ENCODE results near the gene TFPI.
"Not testable (repeated sequence)": the region's sequence is repeated elsewhere in the genome, so short reads cannot be mapped to it uniquely, and the experiment has no call there.

TFPI gene

DNA sequence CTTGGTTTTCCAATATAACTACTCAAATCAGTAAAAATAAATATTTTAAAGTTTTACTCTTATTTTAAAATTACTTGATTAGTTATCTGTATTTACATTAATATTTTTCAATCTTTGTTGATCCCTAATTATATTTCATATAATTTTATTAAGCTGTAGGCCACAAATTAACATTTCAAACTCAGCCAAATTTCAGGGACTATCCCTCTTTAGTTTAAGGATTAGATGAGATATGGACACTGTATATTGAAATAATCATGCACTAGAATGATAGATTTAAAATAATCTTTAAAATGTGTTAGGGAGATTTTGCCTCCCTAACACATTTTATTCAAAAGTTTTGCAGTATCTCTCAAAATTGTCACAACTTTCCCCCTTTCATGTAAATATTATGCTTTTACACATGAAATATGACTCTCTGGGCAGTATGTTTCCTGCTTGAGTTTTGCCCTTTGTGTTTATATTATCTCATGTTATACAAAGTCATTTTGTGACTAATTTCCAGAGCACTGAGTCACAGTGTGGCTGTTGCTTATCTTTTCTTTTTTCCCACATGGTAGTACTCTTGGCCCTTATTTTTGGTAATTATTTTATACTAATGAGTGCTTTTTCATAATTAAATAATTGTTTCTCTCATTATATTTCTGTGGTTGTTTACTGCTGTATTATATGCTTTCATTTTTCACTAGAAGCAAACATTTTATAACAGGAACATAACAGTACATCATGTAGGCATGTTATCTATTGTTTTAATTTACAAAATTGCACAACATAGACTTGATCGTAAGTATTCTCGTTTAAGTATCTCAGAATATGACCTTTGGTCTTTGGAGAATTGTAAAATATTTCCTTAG is 1.2 kb downstream of the TFPI start:
- no peak for DNase-seq (ENCODE audit: low read depth in 2 of 2)

- no peak for DNase-seq (ENCODE audit: low read depth in 2 of 2)
These were observed 1.9 kb downstream of the TFPI start for GRCh38 chr2:187552381-187552780.

DNA sequence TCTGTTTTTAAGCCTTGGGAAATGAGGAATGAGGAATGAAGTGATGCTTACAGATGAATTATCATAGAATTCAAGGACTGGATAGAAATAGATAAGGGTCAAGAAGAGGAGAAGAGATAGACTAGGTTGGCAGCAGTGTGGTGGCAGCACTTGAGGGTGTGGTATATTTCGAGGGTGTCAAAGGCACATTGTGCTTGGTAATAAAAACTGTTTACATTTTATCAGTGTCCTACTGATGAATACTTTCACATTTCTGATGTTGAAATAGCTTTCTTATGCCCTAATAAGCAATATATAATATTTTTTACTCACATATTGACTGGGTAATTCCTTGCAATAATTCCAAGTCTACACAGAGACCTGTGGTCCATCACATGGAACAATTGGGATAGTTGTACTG is 3.4 kb downstream of the TFPI start:
- no peak for DNase-seq (ENCODE audit: low read depth in 2 of 2)

DNA sequence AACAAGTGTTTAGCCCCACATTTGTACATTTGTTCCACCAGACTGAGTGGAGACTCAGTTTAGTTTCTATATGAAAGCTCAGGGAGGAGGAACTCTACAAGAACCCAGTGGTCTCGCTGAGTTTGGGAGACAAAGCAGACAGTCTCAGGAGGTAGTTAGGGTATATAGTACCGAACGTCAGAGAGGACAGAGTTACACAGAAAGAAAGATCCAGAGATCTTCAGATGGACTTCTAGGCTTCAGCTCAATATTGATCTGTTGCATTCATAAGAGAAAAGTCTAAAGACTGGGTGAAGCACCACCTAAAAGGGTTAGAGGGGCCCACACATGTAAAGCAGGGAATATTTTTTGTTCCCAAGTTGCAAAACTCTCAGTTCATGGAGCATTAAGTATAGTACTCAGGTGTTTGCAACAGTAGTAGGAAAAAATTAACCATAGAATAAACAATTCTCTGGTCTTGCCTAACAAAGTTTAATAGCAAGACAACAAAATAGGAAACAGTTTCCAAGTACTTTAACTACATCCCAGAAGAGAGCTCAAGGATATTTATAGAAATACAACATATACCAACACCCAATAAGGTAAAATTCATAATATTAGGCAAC is 4.2 kb downstream of the TFPI start:
- DNase-seq (ENCODE audit: low read depth in 2 of 2) = no peak

- DNase-seq (ENCODE audit: low read depth in 2 of 2) = no peak
These were observed 5.0 kb downstream of the TFPI start for GRCh38 chr2:187549193-187549592.

- no peak for DNase-seq (ENCODE audit: low read depth in 2 of 2)
These were observed 5.6 kb downstream of the TFPI start for GRCh38 chr2:187548656-187549055.

DNA sequence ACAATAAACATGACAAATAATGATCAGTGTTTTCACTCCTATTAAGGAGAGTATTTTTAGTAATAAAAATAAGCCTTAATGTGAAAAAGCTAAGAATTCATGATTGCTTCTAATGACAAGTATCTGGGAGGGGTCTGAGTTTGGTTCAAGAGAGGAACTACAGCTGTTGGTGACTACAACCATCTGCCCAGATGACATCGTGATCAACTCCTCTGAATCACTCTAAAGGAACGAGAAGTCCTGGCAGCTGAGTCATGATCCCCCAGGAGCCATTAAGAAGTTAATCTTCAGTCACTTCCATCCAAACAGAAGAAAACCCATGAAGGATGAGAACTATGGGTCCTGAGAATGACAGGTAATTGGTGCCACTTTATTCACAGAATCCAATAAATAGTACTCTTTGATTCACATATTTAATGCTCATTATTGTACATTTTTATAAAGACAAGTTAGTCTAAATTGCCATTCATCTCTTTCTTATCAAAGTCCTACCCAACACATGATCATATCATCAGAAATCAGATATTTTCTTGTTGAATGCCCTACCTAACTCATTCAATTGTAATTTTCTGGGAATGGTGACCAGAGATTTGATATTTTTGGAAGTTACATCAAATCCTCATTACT is 6.8 kb downstream of the TFPI start:
- DNase-seq (ENCODE audit: low read depth in 2 of 2) = peak; percentile 68 to 69

GRCh38 chr2:187546762-187547333 is 7.4 kb downstream of the TFPI start:
- no peak for DNase-seq (ENCODE audit: low read depth in 2 of 2)

DNA sequence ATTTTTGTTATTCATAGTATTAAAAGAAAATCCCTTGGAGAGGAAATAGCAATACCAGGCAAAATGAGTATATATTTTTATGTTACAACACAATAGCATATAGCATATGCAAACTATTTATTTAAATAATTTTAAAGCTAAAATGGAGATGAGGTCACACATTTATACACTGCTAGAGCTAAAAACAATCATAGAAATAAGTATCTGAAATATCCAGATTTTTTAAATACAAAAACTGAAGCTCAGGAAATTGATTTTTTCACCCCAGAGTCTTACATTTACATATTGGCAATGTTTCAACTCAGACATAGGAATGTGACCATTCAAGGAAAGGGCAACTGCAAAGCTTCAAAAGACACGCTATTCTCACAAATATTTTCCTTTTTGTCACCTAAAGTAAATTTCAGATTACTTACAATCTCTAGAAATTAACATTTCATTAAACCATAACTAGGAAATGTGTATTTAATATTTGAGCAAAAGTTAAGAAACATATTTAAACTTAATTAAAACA is 8.9 kb downstream of the TFPI start:
- no peak for DNase-seq (ENCODE audit: low read depth in 2 of 2)

DNA sequence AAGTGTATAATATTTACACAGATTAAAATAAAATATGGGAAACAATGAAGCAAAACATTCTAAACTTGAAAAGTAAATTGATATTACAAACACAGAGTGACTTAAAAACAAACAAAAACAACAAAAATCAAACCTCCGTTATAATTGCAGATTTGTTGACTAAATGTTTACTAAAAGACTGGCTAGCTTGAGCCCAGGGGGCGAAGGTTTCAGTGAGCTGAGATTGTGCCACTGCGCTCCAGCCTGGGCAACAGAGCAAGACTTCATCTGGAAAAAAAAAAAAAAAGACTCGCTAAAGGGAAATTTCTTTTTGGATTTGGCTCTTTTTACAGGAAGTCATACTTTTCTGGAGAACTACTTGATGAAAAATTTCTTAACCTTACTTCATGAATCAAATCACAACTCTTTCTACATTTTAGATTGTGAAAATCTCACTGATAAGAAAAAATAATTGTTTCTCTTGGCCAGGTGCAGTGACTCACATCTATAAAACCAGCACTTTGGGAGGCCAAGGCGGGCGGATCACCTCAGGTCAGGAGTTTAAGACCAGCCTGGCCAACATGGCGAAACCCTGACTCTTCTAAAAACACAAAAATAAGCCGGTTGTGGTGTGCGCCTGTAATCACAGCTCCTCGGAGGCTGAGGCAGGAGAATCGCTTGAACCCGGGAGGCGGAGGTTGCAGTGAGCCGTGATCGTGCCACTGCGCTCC is 9.7 kb downstream of the TFPI start:
- no peak for DNase-seq (ENCODE audit: low read depth in 2 of 2)

DNA sequence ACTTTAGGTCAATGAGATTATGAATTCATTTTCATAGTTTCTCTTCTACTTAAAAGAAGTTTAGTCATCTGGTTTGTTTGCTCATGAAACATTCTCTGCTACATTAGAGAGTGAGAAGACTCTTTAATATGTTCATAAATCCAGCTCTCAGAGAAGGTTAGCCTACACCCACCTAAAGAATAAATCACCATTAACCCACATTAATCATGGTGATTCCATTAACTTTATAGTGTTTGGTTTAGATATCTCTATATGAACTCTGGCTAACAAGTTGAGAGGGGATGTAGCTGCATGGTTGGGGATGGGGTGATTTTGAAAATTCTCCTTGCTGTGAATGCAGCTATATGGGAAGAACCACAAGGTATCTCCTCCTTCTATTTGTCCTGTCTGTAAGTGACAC is 10.7 kb downstream of the TFPI start:
- no peak for DNase-seq (ENCODE audit: low read depth in 2 of 2)

- no peak for DNase-seq (ENCODE audit: low read depth in 2 of 2)
These were observed 12.1 kb downstream of the TFPI start for GRCh38 chr2:187542123-187542522.

DNA sequence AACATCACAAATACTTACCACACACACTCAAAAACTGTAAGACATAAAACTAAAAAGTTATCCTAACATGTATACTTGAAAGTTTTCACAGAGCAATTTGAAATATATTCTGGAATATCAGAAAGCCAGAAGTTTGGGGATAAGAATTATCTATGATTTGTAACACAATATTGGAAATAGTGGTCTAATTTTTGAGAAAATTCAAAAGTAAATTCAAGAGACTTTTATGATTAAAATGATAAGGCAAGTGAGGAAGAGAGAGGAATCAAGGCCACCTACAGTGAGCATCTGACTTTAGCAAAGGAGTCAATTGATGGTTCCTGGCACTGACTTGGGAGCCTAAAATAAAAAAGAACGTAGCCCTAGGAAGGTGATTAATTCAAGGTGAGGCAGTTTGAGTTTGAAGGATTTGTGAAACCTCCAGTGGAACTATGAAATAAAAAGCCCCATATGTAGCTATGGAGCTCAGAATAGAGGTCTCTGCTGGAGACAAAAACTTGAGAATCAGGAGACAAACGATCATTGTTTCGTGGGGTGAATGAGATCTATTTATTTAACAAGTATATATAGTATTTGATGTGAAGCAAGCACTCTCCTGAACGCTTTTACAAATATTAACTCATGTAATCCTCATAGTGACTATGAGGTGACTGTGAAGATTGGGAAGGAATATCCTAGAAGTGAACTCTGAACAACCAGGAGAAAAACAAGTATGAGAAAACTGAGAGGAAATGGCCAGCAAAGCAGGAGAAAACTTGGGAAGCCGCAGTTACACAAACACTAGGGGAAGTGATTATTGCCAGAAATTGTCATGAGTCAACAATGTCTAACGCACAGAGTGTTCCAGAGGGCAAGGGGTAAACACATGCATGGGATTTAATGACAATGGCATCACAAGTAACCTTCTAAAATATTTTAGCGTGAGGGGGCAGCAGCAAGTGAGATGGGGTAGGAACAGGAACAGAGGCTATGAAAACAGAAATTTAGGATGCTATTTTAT is 12.8 kb downstream of the TFPI start:
- peak; percentile 37 to 44 for DNase-seq (ENCODE audit: low read depth in 2 of 2)

DNA sequence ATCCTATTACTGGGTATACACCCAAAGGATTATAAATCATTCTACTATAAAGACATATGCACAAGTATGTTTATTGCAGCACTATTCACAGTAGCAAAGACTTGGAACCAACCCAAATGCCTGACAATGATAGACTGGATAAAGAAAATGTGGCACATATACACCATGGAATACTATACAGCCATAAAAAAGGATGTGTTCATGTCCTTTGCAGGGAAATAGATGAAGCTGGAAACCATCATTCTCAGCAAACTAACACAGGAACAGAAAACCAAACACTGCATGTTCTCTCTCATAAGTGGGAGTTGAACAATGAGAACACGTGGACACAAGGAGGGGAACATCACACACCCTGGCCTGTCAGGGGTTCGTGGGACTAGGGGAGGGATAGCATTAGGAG is 16.0 kb downstream of the TFPI start:
- not testable (repeated sequence) for DNase-seq (ENCODE audit: low read depth in 2 of 2)

DNA sequence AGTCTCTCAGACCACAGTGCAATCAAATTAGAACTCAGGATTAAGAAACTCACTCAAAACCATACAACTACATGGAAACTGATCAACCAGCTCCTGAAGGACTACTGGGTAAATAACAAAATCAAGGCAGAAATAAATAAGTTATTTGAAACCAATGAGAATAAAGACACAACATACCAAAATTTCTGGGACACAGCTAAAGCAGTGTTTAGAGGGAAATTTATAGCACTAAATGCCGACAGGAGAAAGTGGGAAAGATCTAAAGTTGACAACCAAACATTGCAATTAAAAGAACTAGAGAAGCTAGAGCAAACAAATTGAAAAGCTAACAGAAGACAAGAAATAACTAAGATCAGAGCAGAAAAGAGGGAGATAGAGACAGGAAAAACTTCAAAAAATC is 18.9 kb downstream of the TFPI start:
- not testable (repeated sequence) for DNase-seq (ENCODE audit: low read depth in 2 of 2)

DNA sequence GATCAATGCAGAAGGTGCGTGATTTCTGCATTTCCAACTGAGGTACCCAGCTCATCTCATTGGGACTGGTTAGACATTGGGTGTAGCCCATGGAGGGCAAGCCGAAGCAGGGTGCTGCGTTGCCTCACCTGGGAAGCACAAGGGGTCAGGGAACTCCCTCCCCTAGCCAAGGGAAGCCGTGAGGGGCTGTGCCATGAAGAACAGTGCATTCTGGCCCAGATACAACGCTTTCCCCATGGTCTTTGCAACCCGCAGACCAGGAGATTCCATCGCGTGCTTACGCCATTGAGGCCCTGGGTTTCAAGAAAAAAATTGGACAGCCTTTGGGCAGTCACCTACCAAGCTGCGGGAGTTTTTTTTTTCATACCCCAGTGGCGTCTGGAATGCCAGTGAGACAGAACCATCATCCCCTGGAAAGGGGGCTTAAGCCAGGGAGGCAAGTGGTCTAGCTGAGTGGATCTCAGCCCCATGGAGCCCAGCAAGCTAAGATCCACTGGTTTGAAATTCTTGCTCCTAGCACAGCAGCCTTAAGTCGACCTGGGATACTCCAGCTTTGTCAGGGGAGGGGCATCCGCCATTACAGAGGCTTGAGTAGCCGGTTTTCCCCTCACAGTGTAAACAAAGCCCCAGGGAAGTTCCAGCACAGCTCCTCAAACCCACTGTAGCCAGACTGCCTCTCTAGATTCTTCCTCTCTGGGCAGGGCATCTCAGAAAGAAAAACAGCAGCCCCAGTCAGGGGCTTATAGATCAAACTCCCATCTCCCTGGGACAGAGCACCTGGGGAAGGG is 21.7 kb downstream of the TFPI start:
- no peak for DNase-seq (ENCODE audit: low read depth in 2 of 2)

DNA sequence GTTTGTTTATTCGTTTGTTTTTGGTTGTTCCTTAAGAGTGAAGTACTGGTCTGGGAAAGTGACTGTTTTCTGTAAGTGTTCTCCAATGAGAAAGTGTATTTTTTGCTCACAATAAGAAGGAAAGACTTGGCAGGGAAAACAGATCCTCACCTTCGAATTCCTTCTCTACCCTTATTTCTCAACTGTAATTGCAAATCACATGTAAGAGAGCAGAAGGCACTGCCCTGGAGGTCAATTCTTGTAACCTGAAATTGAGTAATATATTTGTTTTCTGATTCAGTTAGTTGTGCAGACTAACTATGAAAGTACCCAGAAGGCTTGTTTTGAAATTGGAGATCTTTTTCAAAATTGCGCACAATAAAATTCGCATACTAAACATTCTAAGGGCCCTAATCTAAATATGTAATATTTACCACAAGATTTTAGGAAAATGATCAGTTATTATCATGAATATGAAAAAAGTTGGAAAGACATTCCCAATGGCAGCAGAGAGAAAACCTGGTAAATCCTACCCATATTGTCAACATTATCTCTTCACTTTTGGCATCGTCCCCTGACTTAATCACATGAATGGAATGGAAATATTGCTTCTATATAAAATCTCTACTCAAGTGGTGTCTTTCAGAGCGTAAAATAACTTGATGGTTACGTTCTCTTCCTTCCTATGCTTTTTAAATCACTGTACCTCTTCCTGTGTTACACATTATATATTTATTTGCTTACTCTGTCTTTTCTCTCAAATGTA is 24.1 kb downstream of the TFPI start:
- no peak for DNase-seq (ENCODE audit: low read depth in 2 of 2)

DNA sequence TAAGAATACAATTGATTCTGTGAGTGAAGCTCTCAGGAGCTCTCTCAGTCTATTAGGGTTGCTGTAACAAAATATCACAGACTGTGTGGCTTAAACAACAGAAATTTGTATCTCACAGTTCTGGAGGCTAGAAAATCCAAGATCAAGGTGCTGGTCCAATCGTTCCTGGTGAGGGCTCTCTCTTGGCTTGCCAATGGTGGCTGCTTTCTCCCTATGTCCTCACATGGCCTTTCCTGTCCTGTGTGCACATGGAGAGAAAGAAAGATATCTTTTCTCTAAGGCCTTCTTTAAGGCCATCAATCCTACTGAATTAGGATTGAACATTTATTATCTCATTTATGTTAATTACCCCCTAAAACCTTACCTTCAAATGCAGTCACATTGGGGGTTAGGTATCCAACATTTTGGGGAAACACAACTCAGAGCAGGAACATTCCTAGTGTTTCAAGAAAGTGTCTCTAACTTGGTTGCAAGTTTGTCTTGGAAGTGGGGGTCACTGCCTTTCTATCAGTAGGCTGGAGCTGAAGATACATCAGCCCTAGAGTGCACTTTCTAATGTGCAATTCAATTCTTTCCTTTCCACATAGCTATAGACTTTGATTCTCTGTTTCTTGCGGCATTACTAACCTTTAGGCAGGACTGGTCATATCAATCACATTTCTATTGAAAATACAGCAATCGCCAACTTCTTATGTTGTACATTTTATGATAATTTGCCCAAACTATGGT is 24.8 kb downstream of the TFPI start:
- no peak for DNase-seq (ENCODE audit: low read depth in 2 of 2)

All from fibroblast of skin of left biceps (primary cell).